ENCODE measurements around the gene PDCD5. TPM values are rescaled to one million over a fixed set of nuclear protein-coding genes. Genes with fewer than 3 reads are reported as not detected.
"Not testable (repeated sequence)": the region's sequence is repeated elsewhere in the genome, so short reads cannot be mapped to it uniquely, and the experiment has no call there.

PDCD5 gene
- total RNA-seq, 1 experiment from 2014 or later = 246 TPM

GRCh38 chr19:32581705-32582179, 752 bp downstream of the PDCD5 start:
- Histone ChIP-seq H3K4me1 (ENCODE audit: control insufficient read depth, insufficient read depth, low read length) (peaks cover 7% of the 10 kb centered on the region), H3K4me3 (ENCODE audit: low read depth in 2 of 2, low read length in 2 of 2) (peak overlapping the region; percentile 76 to 80), H3K36me3 (ENCODE audit: control insufficient read depth, insufficient read depth, low read length) (peaks cover 24% of the 10 kb centered on the region), H3K27me3 (ENCODE audit: control insufficient read depth, insufficient read depth, low read length) (no peaks in the 10 kb centered on the region), H3K9me3 (ENCODE audit: control insufficient read depth, insufficient read depth, low read depth, low read length) (no peaks in the 10 kb centered on the region; the same call in 1 of the 2 replicates), H3K27ac (ENCODE audit: low read length) (peak overlapping the region; percentile 80)
- ChIA-PET CTCF (interaction anchor here (1.3 kb wide), 1 partner anchor 12 kb away, joined by 8 read pairs; no protein-coding TSS in a partner anchor), POLR2A (interaction anchor here (0.6 to 0.7 kb wide), 2 partner anchors 12 to 389 kb away, joined by 5 read pairs; no protein-coding TSS in a partner anchor)
- intact Hi-C loops (cut with micrococcal nuclease; ENCODE audit: unreplicated experiment) (no loop called here), in situ Hi-C loops (cut with HindIII; ENCODE audit: low pct_unique_long_range_greater_than_20kb, low sequenced_read_pairs) (no loop called here)
- no TSS peak for BruUV-seq (replicated peaks)
- no peak for TF ChIP-seq REST (IDR thresholded peaks at IDR 0.05; ENCODE audit: insufficient read depth in 1 of 2, low read depth in 2 of 2, low read length in 1 of 2)
- TF ChIP-seq CTCF (IDR thresholded peaks at IDR 0.05) = no peak
- TF ChIP-seq TCF7L2 (IDR thresholded peaks at IDR 0.05; ENCODE audit: low read depth, low read length) = no peak
- ATAC-seq = peak; percentile 36
- DNase-seq (ENCODE audit: low read depth, low spot score) = no peak

- H3K4me1 ChIP-seq (ENCODE audit: control insufficient read depth, insufficient read depth, low read length); in situ Hi-C loops (cut with HindIII; ENCODE audit: low pct_unique_long_range_greater_than_20kb, low sequenced_read_pairs); DNase-seq (ENCODE audit: low read depth, low spot score); intact Hi-C loops (cut with micrococcal nuclease; ENCODE audit: unreplicated experiment); H3K27ac ChIP-seq (ENCODE audit: low read length); POLR2A ChIA-PET; H3K27me3 ChIP-seq (ENCODE audit: control insufficient read depth, insufficient read depth, low read length); BruUV-seq (replicated peaks); H3K4me3 ChIP-seq (ENCODE audit: low read depth in 2 of 2, low read length in 2 of 2); H3K9me3 ChIP-seq (ENCODE audit: control insufficient read depth, insufficient read depth, low read depth, low read length); ATAC-seq; CTCF ChIA-PET: not testable (repeated sequence)
- H3K36me3 ChIP-seq (ENCODE audit: control insufficient read depth, insufficient read depth, low read length) = peaks cover 22% of the 10 kb centered on the region
These were observed 6.9 kb downstream of the PDCD5 start for GRCh38 chr19:32587747-32588504.

GRCh38 chr19:32594021-32594420, 13.0 kb downstream of the PDCD5 start:
- H3K9me3 ChIP-seq (ENCODE audit: control insufficient read depth, insufficient read depth, low read depth, low read length) = no peaks in the 10 kb centered on the region
- in situ Hi-C loops (cut with HindIII; ENCODE audit: low pct_unique_long_range_greater_than_20kb, low sequenced_read_pairs) = no loop called here

More at GRCh38 chr19:32594021-32594420, 13.0 kb downstream of the PDCD5 start:
- CTCF ChIA-PET = no interaction called here
- DNase-seq (ENCODE audit: low read depth, low spot score) (no peak), ATAC-seq (no peak)
- no TSS peak for BruUV-seq (replicated peaks)
- Histone ChIP-seq H3K27me3 (ENCODE audit: control insufficient read depth, insufficient read depth, low read length) (no peaks in the 10 kb centered on the region), H3K4me1 (ENCODE audit: control insufficient read depth, insufficient read depth, low read length) (no peaks in the 10 kb centered on the region), H3K36me3 (ENCODE audit: control insufficient read depth, insufficient read depth, low read length) (peaks cover 25% of the 10 kb centered on the region), H3K4me3 (ENCODE audit: low read depth in 2 of 2, low read length in 2 of 2) (no peak overlapping the region), H3K27ac (ENCODE audit: low read length) (no peak overlapping the region)
- TF ChIP-seq CTCF (IDR thresholded peaks at IDR 0.05) = no peak
- TF ChIP-seq TCF7L2 (IDR thresholded peaks at IDR 0.05; ENCODE audit: low read depth, low read length) = no peak
- TF ChIP-seq SIN3A (IDR thresholded peaks at IDR 0.05; ENCODE audit: borderline replicate concordance, insufficient read depth, low read depth, low read length) = no peak
- TF ChIP-seq REST (IDR thresholded peaks at IDR 0.05; ENCODE audit: insufficient read depth in 1 of 2, low read depth in 2 of 2, low read length in 1 of 2) = no peak
- no peak for TF ChIP-seq POLR2AphosphoS5 (IDR thresholded peaks at IDR 0.05; ENCODE audit: low read depth, low read length)
- POLR2A ChIA-PET = no interaction called here
- intact Hi-C loops (cut with micrococcal nuclease; ENCODE audit: unreplicated experiment) = no loop called here
